ENCODE data around the gene SMAD6.

SMAD6 gene

GRCh38 chr15:66796343-66796742 is 94.3 kb downstream of the SMAD6 start:
- Histone ChIP-seq H3K4me3 (ENCODE audit: low read length) (no peak overlapping the region), H3K9me3 (ENCODE audit: control insufficient read depth, insufficient read depth, low read length) (no peaks in the 10 kb centered on the region), H3K27ac (ENCODE audit: low read length) (no peak overlapping the region), H3K36me3 (ENCODE audit: control insufficient read depth, insufficient read depth, low read length) (no peaks in the 10 kb centered on the region), H3K27me3 (ENCODE audit: control insufficient read depth, insufficient read depth, low read length) (no peaks in the 10 kb centered on the region), H3K4me1 (ENCODE audit: control insufficient read depth, insufficient read depth, low read length) (no peaks in the 10 kb centered on the region)
- no peak for DNase-seq (ENCODE audit: low read depth, low spot score)
- WGBS (ENCODE audit: insufficient coverage, insufficient read length): no CpG with 5 or more reads among the region's 1 CpG

DNA sequence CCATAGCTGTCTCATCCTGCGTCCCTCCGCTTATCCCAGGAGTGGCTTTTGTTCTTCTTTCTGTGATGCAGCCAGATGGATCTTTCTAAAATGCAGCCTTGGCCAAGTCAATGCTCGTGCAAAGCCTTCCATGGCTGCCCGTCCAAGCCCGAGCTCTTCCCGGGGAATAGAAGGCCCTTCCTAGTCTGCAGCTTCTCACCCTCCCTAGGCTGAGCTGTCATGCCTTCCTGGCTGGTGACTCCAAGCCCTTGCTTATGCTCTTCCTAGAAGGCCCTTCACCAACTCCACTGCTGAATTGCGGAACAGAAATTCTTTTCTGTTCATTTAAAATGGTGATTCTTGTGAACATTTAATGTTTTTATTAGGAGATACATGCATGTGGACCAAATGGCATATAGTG is 95.9 kb downstream of the SMAD6 start:
- no peak for DNase-seq (ENCODE audit: low read depth, low spot score)
- H3K9me3 ChIP-seq (ENCODE audit: control insufficient read depth, insufficient read depth, low read length): no peaks in the 10 kb centered on the region
- no peaks in the 10 kb centered on the region for H3K27me3 ChIP-seq (ENCODE audit: control insufficient read depth, insufficient read depth, low read length)
- WGBS (ENCODE audit: insufficient coverage, insufficient read length): no CpG with 5 or more reads among the region's 7 CpGs
- no peaks in the 10 kb centered on the region for H3K36me3 ChIP-seq (ENCODE audit: control insufficient read depth, insufficient read depth, low read length)
- no peak overlapping the region for H3K4me3 ChIP-seq (ENCODE audit: low read length)
- no peak overlapping the region for H3K27ac ChIP-seq (ENCODE audit: low read length)
- 0 out of 2 replicates have a peak, but pooled peaks cover 1% of the 10 kb centered on the region for H3K4me1 ChIP-seq (ENCODE audit: control insufficient read depth, insufficient read depth, low read length)

DNA sequence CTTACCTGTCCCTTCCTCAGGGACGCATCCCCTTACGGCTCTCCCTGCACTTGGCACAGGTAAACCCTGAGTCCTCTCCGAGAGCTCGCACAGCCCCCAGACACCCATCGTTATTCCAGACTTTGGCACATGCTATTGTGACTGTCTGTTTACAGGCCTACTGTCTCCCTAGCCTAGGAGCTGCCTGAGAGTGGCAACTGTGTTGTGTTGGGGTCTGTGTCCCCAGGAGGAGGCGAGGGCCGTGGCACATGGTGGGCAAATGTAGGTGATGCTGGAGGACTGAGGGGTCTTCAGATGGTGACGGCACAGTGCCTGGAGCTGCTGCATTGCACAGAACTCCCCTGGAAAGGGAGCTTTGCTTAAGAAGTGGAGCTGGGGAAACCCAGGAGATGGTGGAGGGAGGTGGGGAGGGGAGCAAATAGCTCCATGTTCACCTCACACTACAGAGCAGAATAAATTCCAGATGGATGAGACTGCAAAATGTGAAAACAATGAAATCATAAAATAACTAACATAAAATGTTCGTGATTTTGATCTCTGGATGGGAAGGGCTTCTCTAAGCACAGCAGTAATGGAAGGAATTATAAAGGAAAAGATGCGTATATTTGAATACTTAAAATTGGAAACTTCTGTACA is 96.5 kb downstream of the SMAD6 start:
- no peak for DNase-seq (ENCODE audit: low read depth, low spot score)
- H3K9me3 ChIP-seq (ENCODE audit: control insufficient read depth, insufficient read depth, low read length): no peaks in the 10 kb centered on the region
- no peak overlapping the region for H3K27ac ChIP-seq (ENCODE audit: low read length)
- no peak overlapping the region for H3K4me3 ChIP-seq (ENCODE audit: low read length)
- peaks cover 1% of the 10 kb centered on the region; the same call in 1 of the 2 replicates for H3K4me1 ChIP-seq (ENCODE audit: control insufficient read depth, insufficient read depth, low read length)
- H3K27me3 ChIP-seq (ENCODE audit: control insufficient read depth, insufficient read depth, low read length): no peaks in the 10 kb centered on the region
- no peaks in the 10 kb centered on the region for H3K36me3 ChIP-seq (ENCODE audit: control insufficient read depth, insufficient read depth, low read length)
- WGBS (ENCODE audit: insufficient coverage, insufficient read length): no CpG with 5 or more reads among the region's 10 CpGs

DNA sequence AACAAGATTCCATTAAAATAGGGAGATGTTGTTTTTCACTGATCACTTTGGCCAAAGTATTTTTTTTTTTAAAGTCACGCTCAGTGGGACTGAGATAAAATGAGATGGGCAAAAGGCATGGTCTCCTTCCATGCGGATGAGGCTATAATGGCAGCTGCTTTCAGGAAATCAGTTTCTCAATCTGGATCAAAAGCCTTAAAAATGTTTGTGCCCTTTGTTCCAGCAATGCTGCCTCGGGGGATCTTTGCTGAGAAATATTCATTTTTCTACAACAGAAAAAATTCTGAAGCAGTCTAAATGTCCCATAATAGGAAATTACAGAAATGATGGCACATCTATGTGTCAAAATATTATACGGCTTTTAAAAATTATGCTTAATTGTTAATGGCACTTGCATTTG is 97.2 kb downstream of the SMAD6 start:
- Histone ChIP-seq H3K9me3 (ENCODE audit: control insufficient read depth, insufficient read depth, low read length) (no peaks in the 10 kb centered on the region), H3K4me1 (ENCODE audit: control insufficient read depth, insufficient read depth, low read length) (peaks cover 1% of the 10 kb centered on the region; the same call in 1 of the 2 replicates), H3K27ac (ENCODE audit: low read length) (no peak overlapping the region), H3K4me3 (ENCODE audit: low read length) (no peak overlapping the region), H3K36me3 (ENCODE audit: control insufficient read depth, insufficient read depth, low read length) (no peaks in the 10 kb centered on the region), H3K27me3 (ENCODE audit: control insufficient read depth, insufficient read depth, low read length) (no peaks in the 10 kb centered on the region)
- no CpG with 5 or more reads among the region's 4 CpGs for WGBS (ENCODE audit: insufficient coverage, insufficient read length)
- no peak for DNase-seq (ENCODE audit: low read depth, low spot score)

DNA sequence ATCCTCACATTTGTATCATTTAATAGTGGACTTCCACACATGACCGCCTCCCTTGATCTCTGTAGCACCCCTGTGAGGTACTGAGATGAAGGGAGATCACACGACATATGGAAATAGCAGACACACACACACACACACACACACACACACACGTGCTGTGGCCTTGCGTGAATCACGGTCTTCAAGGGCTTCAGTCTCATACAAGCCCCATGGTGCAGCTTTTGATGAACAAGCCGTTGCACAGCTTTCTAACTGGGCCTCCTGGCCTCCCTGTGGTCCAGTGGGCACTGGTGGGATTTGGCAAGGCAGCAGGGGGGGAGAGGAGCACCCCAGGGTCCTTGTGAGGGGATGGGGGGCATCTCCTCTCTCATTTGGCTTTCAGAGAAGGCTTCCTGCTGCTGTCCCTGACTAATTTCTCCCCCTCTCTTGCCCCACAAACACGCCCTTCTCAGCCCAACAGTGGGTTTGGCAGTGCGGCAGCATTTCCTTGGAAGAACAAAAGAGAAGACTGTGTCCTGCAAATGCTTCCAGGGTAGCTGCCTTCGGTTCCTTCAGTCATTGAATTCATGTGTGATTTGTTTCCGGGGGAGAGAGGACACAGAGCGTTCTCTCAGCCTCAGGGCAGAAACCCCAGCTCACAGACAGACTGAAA is 98.7 kb downstream of the SMAD6 start:
- Histone ChIP-seq H3K27ac (ENCODE audit: low read length) (no peak overlapping the region), H3K4me1 (ENCODE audit: control insufficient read depth, insufficient read depth, low read length) (peaks cover 1% of the 10 kb centered on the region; the same call in 1 of the 2 replicates), H3K27me3 (ENCODE audit: control insufficient read depth, insufficient read depth, low read length) (no peaks in the 10 kb centered on the region), H3K9me3 (ENCODE audit: control insufficient read depth, insufficient read depth, low read length) (no peaks in the 10 kb centered on the region), H3K36me3 (ENCODE audit: control insufficient read depth, insufficient read depth, low read length) (no peaks in the 10 kb centered on the region), H3K4me3 (ENCODE audit: low read length) (no peak overlapping the region)
- WGBS (ENCODE audit: insufficient coverage, insufficient read length): no CpG with 5 or more reads among the region's 11 CpGs
- no peak for DNase-seq (ENCODE audit: low read depth, low spot score)

DNA sequence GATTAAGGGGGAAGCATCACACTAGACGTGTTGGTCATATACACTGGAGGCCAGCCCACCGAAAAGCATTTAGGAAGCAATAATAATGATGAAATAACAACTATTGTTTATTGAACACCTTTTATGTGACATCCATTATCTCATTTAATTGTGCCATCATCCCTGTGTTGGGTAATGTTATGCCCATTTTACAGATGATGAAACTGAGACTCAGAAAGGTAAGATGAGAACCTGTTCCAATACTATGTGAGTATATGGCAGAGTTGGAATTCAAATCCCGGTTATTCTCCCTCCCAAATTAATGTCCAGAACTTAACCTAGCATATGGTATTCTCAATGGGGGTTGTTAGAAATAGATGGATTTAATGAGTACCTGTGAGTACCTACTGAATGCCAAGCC is 99.2 kb downstream of the SMAD6 start:
- DNase-seq (ENCODE audit: low read depth, low spot score): no peak
- H3K27me3 ChIP-seq (ENCODE audit: control insufficient read depth, insufficient read depth, low read length): no peaks in the 10 kb centered on the region
- no peak overlapping the region for H3K4me3 ChIP-seq (ENCODE audit: low read length)
- H3K4me1 ChIP-seq (ENCODE audit: control insufficient read depth, insufficient read depth, low read length): peaks cover 1% of the 10 kb centered on the region; the same call in 1 of the 2 replicates
- no peaks in the 10 kb centered on the region for H3K9me3 ChIP-seq (ENCODE audit: control insufficient read depth, insufficient read depth, low read length)
- no peaks in the 10 kb centered on the region for H3K36me3 ChIP-seq (ENCODE audit: control insufficient read depth, insufficient read depth, low read length)
- no peak overlapping the region for H3K27ac ChIP-seq (ENCODE audit: low read length)
- WGBS (ENCODE audit: insufficient coverage, insufficient read length): no CpG with 5 or more reads among the region's 3 CpGs

GRCh38 chr15:66802025-66803001 is 100.3 kb downstream of the SMAD6 start:
- no peak for DNase-seq (ENCODE audit: low read depth, low spot score)
- no CpG with 5 or more reads among the region's 13 CpGs for WGBS (ENCODE audit: insufficient coverage, insufficient read length)
- peaks cover 1% of the 10 kb centered on the region; the same call in 1 of the 2 replicates for H3K4me1 ChIP-seq (ENCODE audit: control insufficient read depth, insufficient read depth, low read length)
- no peaks in the 10 kb centered on the region for H3K27me3 ChIP-seq (ENCODE audit: control insufficient read depth, insufficient read depth, low read length)
- no peak overlapping the region for H3K27ac ChIP-seq (ENCODE audit: low read length)
- H3K36me3 ChIP-seq (ENCODE audit: control insufficient read depth, insufficient read depth, low read length): no peaks in the 10 kb centered on the region
- H3K4me3 ChIP-seq (ENCODE audit: low read length): no peak overlapping the region
- no peaks in the 10 kb centered on the region for H3K9me3 ChIP-seq (ENCODE audit: control insufficient read depth, insufficient read depth, low read length)

DNA sequence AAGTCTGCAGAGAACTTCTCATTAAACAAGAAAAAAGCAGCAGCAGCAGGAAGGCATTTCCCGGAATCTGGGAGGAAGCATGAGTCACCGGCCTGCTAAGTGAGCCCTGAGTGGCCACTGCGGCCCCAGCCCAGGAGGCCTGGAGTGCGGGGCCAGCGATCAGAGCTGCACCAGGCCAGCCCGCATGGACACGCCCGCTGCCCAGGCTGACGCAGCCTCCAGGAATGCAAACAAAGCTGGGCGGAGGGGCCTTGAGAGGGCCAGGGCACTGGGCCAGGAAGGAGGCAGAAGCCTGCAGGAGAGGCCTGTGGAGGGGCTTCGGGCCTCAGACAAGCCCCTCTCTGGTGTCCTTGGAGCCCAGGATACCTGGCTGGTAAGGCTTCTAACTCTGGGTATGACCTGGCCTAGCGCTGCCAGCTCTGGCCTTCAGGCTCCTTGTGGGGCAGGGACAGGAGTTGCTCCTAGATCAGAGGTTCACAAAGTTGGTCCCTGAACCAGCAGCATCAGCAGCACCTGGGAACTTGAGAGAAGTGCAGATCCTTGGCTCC is 101.2 kb downstream of the SMAD6 start:
- Histone ChIP-seq H3K9me3 (ENCODE audit: control insufficient read depth, insufficient read depth, low read length) (no peaks in the 10 kb centered on the region), H3K27me3 (ENCODE audit: control insufficient read depth, insufficient read depth, low read length) (no peaks in the 10 kb centered on the region), H3K27ac (ENCODE audit: low read length) (no peak overlapping the region), H3K4me1 (ENCODE audit: control insufficient read depth, insufficient read depth, low read length) (peaks cover 2% of the 10 kb centered on the region; the same call in 1 of the 2 replicates), H3K4me3 (ENCODE audit: low read length) (no peak overlapping the region), H3K36me3 (ENCODE audit: control insufficient read depth, insufficient read depth, low read length) (no peaks in the 10 kb centered on the region)
- DNase-seq (ENCODE audit: low read depth, low spot score): no peak
- no CpG with 5 or more reads among the region's 12 CpGs for WGBS (ENCODE audit: insufficient coverage, insufficient read length)

DNA sequence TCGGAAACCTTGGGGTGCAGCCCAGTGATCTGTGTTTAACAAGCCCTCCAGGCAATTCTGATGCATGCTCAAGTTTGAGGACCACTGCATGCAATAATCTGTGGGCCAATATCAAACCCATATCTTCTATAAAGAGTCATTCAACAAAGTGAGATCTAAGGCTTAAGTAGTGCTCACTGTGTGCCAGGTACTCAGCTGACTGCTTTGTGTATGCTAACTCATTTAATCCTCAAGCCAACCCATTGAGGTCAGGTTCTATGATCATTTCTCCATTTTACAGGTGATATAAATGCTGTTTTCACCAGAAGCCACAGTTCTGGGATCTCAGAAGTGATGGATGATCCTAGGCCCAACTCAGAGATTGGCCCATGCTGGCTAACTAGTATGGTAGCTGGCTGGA is 101.7 kb downstream of the SMAD6 start:
- no peak for DNase-seq (ENCODE audit: low read depth, low spot score)
- H3K27me3 ChIP-seq (ENCODE audit: control insufficient read depth, insufficient read depth, low read length): no peaks in the 10 kb centered on the region
- WGBS (ENCODE audit: insufficient coverage, insufficient read length): no CpG with 5 or more reads among the region's 1 CpG
- no peaks in the 10 kb centered on the region for H3K9me3 ChIP-seq (ENCODE audit: control insufficient read depth, insufficient read depth, low read length)
- no peak overlapping the region for H3K27ac ChIP-seq (ENCODE audit: low read length)
- peaks cover 2% of the 10 kb centered on the region; the same call in 1 of the 2 replicates for H3K4me1 ChIP-seq (ENCODE audit: control insufficient read depth, insufficient read depth, low read length)
- H3K4me3 ChIP-seq (ENCODE audit: low read length): no peak overlapping the region
- H3K36me3 ChIP-seq (ENCODE audit: control insufficient read depth, insufficient read depth, low read length): no peaks in the 10 kb centered on the region

Measured in iPS DF 6.9 (cell line).